COR-L47 (cell line): Measurements from ENCODE around the gene KLHL18.
"Not testable (repeated sequence)": the region's sequence is repeated elsewhere in the genome, so short reads cannot be mapped to it uniquely, and the experiment has no call there.

Experiments
- DNase-seq: peaks from one replicate; lab custom pipeline; 2025; lab: John Stamatoyannopoulos, UW

The KLHL18 gene

GRCh38 chr3:47274652-47275051 is 8.1 kb upstream of the KLHL18 start:
- DNase-seq, result no peak

GRCh38 chr3:47276558-47276957 is 6.2 kb upstream of the KLHL18 start:
- no peak for DNase-seq

GRCh38 chr3:47280519-47280918 is 2.2 kb upstream of the KLHL18 start:
- DNase-seq, result no peak

- DNase-seq, result no peak
Measured at GRCh38 chr3:47283193-47283537, 421 bp downstream of the KLHL18 start.

GRCh38 chr3:47283591-47284364 is 1.0 kb downstream of the KLHL18 start:
- peak; percentile 21 for DNase-seq

- DNase-seq, result no peak
Measured at GRCh38 chr3:47288966-47289910, 6.5 kb downstream of the KLHL18 start.

- DNase-seq, result no peak
Measured at GRCh38 chr3:47291158-47291753, 8.5 kb downstream of the KLHL18 start.

- not testable (repeated sequence) for DNase-seq
Measured at GRCh38 chr3:47291754-47292420, 9.1 kb downstream of the KLHL18 start.

- no peak for DNase-seq
Measured at GRCh38 chr3:47293822-47294221, 11.1 kb downstream of the KLHL18 start.

- no peak for DNase-seq
Measured at GRCh38 chr3:47294392-47294791, 11.6 kb downstream of the KLHL18 start.

GRCh38 chr3:47295322-47295721 is 12.6 kb downstream of the KLHL18 start:
- DNase-seq, result no peak

GRCh38 chr3:47295976-47296375 is 13.2 kb downstream of the KLHL18 start:
- DNase-seq, result no peak

GRCh38 chr3:47296562-47297302 is 14.0 kb downstream of the KLHL18 start:
- DNase-seq, result no peak

GRCh38 chr3:47298439-47298838 is 15.7 kb downstream of the KLHL18 start:
- no peak for DNase-seq

- DNase-seq, result no peak
Measured at GRCh38 chr3:47299381-47300318, 16.9 kb downstream of the KLHL18 start.

GRCh38 chr3:47301456-47301855 is 18.7 kb downstream of the KLHL18 start:
- DNase-seq, result no peak

- no peak for DNase-seq
Measured at GRCh38 chr3:47306022-47306421, 23.3 kb downstream of the KLHL18 start.

GRCh38 chr3:47309231-47309630 is 26.5 kb downstream of the KLHL18 start:
- DNase-seq, result not testable (repeated sequence)

GRCh38 chr3:47310391-47310790 is 27.6 kb downstream of the KLHL18 start:
- no peak for DNase-seq

GRCh38 chr3:47313341-47314055 is 30.8 kb downstream of the KLHL18 start:
- no peak for DNase-seq
